ENCODE measurements around the gene KCTD18.

The KCTD18 gene

GRCh38 chr2:200453853-200454534 lies 55.9 kb downstream of the KCTD18 start:
- DNase-seq, result no peak

DNA sequence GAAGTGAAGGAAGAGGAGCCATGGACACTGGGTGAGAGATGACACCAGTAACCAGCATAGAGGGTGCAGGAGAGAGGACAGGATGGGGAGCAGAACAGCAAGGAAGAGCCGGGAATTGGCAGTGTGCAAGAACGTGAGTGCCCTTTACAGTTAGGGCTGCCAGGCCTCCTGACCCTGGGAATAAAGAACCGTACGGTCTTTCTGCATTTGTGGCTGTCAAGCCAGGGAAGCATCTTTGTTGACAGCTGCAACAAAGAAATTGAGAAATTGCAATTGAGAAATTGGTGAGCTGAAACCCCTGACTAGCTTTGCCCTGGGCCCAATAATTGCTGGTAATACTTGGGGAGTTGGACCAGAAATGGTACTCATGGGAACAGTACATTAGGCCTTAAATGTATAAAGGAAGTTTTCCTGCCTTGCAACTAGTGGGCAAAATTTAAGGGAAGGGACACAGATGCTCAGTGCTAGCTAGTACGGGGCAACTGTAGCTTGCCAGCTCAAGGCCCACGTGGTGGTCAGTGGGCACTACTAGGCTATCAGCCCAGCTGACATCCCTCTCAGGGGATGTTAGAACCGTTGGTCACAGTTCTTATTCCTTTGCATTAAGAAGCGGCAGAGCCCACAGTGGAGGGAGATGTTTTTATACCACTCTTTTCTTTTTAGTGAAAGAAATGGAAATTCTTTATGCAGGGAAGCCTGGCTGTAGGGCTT lies 56.6 kb downstream of the KCTD18 start:
- DNase-seq, result no peak

- no peak for DNase-seq
These were observed 57.5 kb downstream of the KCTD18 start for GRCh38 chr2:200452377-200452776.

DNA sequence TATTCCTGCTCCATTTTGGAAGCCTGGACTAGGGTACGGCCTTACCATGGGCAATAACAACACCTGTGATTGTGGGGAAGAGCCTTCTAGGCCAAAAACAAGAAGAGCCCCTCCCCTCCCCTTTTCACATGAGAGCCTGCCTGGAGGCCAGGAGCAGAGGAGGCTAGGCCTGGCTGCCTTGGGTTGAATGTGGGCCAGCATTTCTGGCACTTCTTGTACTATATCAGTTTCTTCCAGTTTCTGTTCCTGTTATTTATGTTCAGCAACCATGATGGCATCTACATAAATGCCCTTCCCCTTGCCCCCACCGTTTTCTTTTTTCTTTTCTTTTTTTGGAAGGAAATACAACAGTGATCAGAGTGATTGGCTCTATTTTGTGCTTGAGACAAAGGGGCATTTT lies 58.4 kb downstream of the KCTD18 start:
- no peak for DNase-seq

DNA sequence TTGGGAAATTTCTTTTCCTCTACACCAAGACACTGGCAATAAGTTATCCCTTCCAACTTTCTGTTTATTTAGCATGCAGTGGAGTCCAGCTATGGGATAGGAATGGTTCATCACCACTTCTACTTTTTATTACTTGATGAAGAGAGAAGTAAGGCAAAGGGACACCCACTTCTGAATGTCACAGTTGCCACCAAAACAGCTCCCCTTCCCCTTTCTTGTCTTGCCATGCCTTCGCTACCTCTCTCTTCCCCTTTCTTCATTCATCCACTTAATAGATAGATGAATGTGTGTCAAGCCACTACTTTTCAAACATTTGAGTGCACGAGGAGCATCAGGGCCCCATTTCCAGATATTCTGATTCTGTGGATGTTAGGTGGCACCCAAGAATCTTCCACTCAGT lies 59.6 kb downstream of the KCTD18 start:
- DNase-seq, result no peak

DNA sequence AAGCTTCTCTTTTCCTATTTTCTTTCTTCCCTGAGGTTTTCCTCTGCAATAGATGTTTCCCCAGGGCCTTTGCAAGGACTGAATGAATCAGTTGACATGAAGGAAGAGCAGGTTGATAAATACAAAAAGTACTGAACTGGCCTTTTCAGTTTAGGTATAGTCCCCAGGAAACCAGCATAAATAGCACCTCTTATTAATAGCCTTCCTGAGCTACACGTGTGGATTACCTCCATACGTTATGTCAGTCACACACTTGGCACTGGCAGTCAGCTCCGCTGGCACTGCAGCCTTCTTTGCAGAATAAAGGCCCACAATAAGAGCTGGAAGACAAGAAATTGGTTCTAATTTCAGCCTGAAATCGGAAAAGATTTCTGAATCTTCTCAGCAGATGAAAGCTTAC lies 60.7 kb downstream of the KCTD18 start:
- no peak for DNase-seq

DNA sequence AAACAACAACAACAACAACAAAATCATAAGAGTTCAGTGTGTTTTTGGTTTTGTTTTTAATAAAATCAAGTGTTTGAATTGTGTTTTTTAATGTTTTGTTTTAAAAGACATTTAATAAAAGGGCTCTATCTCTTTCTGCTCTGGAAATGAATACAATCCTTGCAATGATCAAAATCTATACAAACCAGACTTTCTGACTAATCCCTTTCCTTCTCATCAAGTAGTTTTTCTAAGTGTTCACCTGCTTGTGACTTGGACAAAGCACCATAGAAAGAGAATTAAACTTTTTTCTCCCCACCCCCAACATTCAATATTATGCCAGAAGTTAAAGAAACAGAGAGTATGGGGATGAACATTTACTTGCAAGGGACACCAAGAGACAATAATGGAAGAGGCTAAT lies 61.4 kb downstream of the KCTD18 start:
- no peak for DNase-seq

GRCh38 chr2:200447139-200447855 lies 62.6 kb downstream of the KCTD18 start:
- no peak for DNase-seq

GRCh38 chr2:200446612-200447011 lies 63.3 kb downstream of the KCTD18 start:
- no peak for DNase-seq

DNA sequence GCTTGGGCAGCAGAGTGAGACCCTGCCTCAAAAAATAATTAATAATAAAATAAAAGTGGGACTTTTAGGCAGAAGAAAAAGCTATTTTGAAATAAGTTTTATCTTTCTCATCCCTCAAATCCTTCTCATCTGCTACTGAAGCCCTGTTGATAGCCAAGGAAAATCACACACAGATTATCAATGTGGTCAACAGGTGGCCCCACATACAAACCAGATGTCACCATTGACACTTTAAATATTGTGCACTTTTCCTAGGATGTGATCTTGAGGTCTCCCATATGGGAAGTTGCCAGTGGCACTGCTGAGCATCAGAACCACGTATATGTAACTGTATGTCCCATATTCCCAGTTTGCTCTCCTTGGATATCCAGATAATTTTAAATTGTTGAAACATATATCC lies 64.6 kb downstream of the KCTD18 start:
- no peak for DNase-seq

- no peak for DNase-seq
These were observed 65.3 kb downstream of the KCTD18 start for GRCh38 chr2:200444530-200444929.

DNA sequence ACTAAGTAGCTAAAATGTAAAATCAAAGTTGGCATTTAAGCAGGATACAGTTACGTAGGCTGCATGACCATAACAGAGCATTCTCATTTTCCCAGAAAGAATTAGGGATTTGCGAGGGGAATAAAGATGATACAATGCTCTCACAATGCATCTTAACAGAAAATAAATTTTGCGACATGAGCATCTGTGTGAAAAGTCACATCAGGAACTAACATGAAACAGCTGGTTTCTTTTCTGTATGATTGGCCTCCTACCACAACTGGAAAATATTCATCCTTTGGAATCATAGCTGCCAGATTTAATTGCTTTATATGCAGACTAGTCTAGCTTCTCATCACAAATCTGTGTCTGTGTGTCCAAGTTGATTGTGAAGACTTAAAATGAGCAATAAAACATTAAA lies 66.0 kb downstream of the KCTD18 start:
- DNase-seq, result no peak

DNA sequence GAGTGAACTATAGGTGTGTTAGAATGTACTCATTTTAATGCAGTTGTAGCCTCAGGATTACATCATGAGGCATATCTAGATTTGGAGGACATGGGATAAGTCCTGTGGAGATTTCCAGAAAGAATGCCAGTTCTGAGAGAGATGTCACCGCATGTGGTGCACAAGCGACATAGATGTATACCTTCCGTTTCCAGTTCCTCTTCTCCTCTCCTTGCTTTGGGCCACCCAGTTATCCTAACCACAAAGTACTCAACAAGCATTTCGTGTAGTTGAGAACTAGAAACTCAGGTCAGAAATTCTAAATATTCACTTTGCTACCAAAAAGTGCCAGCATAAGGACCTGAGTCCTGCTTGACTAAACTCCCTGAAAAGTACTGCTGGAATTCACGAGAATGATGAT lies 66.5 kb downstream of the KCTD18 start:
- no peak for DNase-seq

- DNase-seq, result no peak
These were observed 67.4 kb downstream of the KCTD18 start for GRCh38 chr2:200442471-200442870.

DNA sequence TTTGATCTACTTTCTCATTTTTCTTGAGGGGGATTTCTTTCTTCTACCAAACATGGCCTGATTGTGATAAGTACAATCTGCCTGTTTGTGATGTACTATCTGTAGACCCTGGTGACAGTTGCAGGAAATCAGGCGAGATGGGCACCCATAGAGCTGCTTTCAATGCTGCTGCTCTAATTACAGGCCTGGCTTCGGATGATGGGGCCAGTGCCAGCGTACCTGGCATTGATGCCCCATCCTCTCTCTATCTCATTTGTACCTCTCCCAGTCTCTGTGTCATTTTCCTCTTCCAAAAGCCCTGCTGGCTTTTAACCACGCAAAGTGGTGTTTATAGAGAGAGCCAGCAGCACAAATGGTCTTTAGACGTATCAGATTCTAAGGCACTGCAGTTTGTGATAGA lies 69.9 kb downstream of the KCTD18 start:
- no peak for DNase-seq

Measured in SIG-M5 (cell line).